ENCODE results near the gene MRPS9. TPM values are rescaled to one million over a fixed set of nuclear protein-coding genes. Genes with fewer than 3 reads are reported as not detected.

MRPS9 gene
- total and polyA plus RNA-seq, 9 of the 15 experiments (the other 6 are each of a cell fraction or from before 2014, with no cell fraction given) = 46.2 to 143 (median 65.6) TPM

GRCh38 chr2:105139556-105140239, 101.8 kb downstream of the MRPS9 start:
- CTCF ChIA-PET (ENCODE audit: low intra/inter-chr PET ratio) = no interaction called here
- no peak for FAIRE-seq

DNA sequence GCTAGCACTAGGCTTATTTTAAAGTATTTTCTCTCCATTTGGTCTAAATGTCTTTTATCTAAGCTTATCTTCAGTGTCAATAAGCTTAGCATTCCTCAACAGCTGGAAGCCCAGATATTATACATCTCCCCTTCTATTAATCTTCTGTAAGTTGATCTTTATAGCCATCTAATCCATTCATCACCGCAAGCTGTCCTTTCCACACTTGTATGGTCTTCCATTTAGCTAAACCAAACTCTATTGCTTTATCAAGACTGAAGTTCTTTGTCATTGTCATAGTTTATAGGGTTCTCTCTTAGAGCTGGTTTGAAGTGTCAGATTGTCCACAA, 102.3 kb downstream of the MRPS9 start:
- BruUV-seq (replicated peaks) = no TSS peak
- intact Hi-C loops (cut with micrococcal nuclease) (no loop called here), in situ Hi-C loops (cut with MboI) (no loop called here)
- peaks cover 0 to 6% of the 10 kb centered on the region in 2 experiments; a peak in 1 of 5 replicates for H3K4me1 ChIP-seq (replicated peaks in 1 of 2; ENCODE audit: control insufficient read depth in 2 of 2, insufficient read depth in 2 of 2, low read length in 2 of 2)
- DNase-seq (ENCODE audit: extremely low read depth in 1 of 4, low spot score in 3 of 4) (no peak), FAIRE-seq (no peak), ATAC-seq (no peak)
- WGBS (ENCODE audit: insufficient coverage, low coverage, missing lambda C conversion rate) = 0% methylated on average over 1 of the region's 1 CpG
- H3K9me3 ChIP-seq (replicated peaks; ENCODE audit: control insufficient read depth, insufficient read depth, low read depth, low read length) = no peaks in the 10 kb centered on the region
- no peak overlapping the region for H3K27ac ChIP-seq (ENCODE audit: extremely low read depth, low read depth, low read length)
- no peaks in the 10 kb centered on the region for H3K36me3 ChIP-seq (ENCODE audit: control insufficient read depth, insufficient read depth, low read length)
- POLR2A ChIA-PET = no interaction called here
- H3K27me3 ChIP-seq (ENCODE audit: control insufficient read depth in 2 of 2, insufficient read depth in 2 of 2, low read length in 2 of 2) = peaks cover 37 to 46% of the 10 kb centered on the region in 2 experiments; a peak in 4 of 5 replicates
- no peaks in the 10 kb centered on the region for H3K79me2 ChIP-seq (ENCODE audit: control insufficient read depth, insufficient read depth, low read length)
- H4K20me1 ChIP-seq (replicated peaks; ENCODE audit: control insufficient read depth, insufficient read depth, low read length) = no peaks in the 10 kb centered on the region
- H3K9ac ChIP-seq (ENCODE audit: insufficient read depth in 1 of 2, low read depth in 2 of 2, low read length in 2 of 2) = no peak overlapping the region
- CTCF ChIA-PET (ENCODE audit: low intra/inter-chr PET ratio) = no interaction called here
- H3K9me1 ChIP-seq (ENCODE audit: control insufficient read depth, insufficient read depth, low read length) = peaks cover 3% of the 10 kb centered on the region
- H3K4me2 ChIP-seq (ENCODE audit: insufficient read depth, low read length) = no peak overlapping the region
- H2AFZ ChIP-seq (ENCODE audit: low read depth, low read length) = no peak overlapping the region
- no peak for TF ChIP-seq GABPA (tag; conservative IDR thresholded peaks at IDR 0.05; ENCODE audit: low read depth)
- TF ChIP-seq YBX1 (IDR thresholded peaks at IDR 0.05) = no peak
- no peak for TF ChIP-seq ZNF77 (CRISPR knock-in tag; IDR thresholded peaks at IDR 0.05)
- TF ChIP-seq NELFE (IDR thresholded peaks at IDR 0.05; ENCODE audit: insufficient read depth, insufficient read length) = no peak
- TF ChIP-seq ZNF695 (CRISPR knock-in tag; IDR thresholded peaks at IDR 0.05) = no peak
- no peak for TF ChIP-seq NFYB (IDR thresholded peaks at IDR 0.05; ENCODE audit: extremely low read depth, insufficient read length)
- TF ChIP-seq PYGO2 (tag; IDR thresholded peaks at IDR 0.05) = no peak
- no peak for TF ChIP-seq ZKSCAN8 (CRISPR knock-in tag; IDR thresholded peaks at IDR 0.05)
- no peak overlapping the region for H3K4me3 ChIP-seq

More at GRCh38 chr2:105139556-105140239, 101.8 kb downstream of the MRPS9 start:
- DNase-seq (ENCODE audit: extremely low read depth in 1 of 4, low spot score in 3 of 4) = no peak
- Histone ChIP-seq H3K9me3 (replicated peaks; ENCODE audit: control insufficient read depth, insufficient read depth, low read depth, low read length) (no peaks in the 10 kb centered on the region), H2AFZ (ENCODE audit: low read depth, low read length) (no peak overlapping the region), H3K27me3 (ENCODE audit: control insufficient read depth in 2 of 2, insufficient read depth in 2 of 2, low read length in 2 of 2) (peaks cover 33 to 45% of the 10 kb centered on the region in 2 experiments; a peak in 4 of 5 replicates), H3K9me1 (ENCODE audit: control insufficient read depth, insufficient read depth, low read length) (peaks cover 3% of the 10 kb centered on the region), H3K4me2 (ENCODE audit: insufficient read depth, low read length) (no peak overlapping the region), H3K4me3 (no peak overlapping the region), H3K4me1 (replicated peaks in 1 of 2; ENCODE audit: control insufficient read depth in 2 of 2, insufficient read depth in 2 of 2, low read length in 2 of 2) (peaks cover 0 to 6% of the 10 kb centered on the region in 2 experiments; a peak in 1 of 5 replicates), H3K9ac (ENCODE audit: insufficient read depth in 1 of 2, low read depth in 2 of 2, low read length in 2 of 2) (no peak overlapping the region), H3K27ac (ENCODE audit: extremely low read depth, low read depth, low read length) (no peak overlapping the region), H4K20me1 (replicated peaks; ENCODE audit: control insufficient read depth, insufficient read depth, low read length) (no peaks in the 10 kb centered on the region), H3K36me3 (ENCODE audit: control insufficient read depth, insufficient read depth, low read length) (no peaks in the 10 kb centered on the region), H3K79me2 (ENCODE audit: control insufficient read depth, insufficient read depth, low read length) (no peaks in the 10 kb centered on the region)
- ATAC-seq = no peak
- 1% methylated on average over 6 of the region's 6 CpGs for WGBS (ENCODE audit: insufficient coverage, low coverage, missing lambda C conversion rate)
- intact Hi-C loops (cut with micrococcal nuclease) = no loop called here
- TF ChIP-seq, protein P1, sequence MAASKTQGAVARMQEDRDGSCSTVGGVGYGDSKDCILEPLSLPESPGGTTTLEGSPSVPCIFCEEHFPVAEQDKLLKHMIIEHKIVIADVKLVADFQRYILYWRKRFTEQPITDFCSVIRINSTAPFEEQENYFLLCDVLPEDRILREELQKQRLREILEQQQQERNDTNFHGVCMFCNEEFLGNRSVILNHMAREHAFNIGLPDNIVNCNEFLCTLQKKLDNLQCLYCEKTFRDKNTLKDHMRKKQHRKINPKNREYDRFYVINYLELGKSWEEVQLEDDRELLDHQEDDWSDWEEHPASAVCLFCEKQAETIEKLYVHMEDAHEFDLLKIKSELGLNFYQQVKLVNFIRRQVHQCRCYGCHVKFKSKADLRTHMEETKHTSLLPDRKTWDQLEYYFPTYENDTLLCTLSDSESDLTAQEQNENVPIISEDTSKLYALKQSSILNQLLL (CRISPR knock-in tag; IDR thresholded peaks at IDR 0.05; ENCODE audit: borderline replicate concordance) = no peak
- no peak for TF ChIP-seq TBL1XR1 (IDR thresholded peaks at IDR 0.05; ENCODE audit: low read length in 2 of 2)
- TF ChIP-seq IFI16 (CRISPR knock-in tag; IDR thresholded peaks at IDR 0.05) = no peak
- TF ChIP-seq ZNF77 (CRISPR knock-in tag; IDR thresholded peaks at IDR 0.05) = no peak
- no peak for TF ChIP-seq ZNF143 (CRISPR knock-in tag; IDR thresholded peaks at IDR 0.05)
- no peak for TF ChIP-seq MCM5 (IDR thresholded peaks at IDR 0.05; ENCODE audit: low read depth)
- POLR2A ChIA-PET = no interaction called here
- in situ Hi-C loops (cut with MboI) = no loop called here
- BruUV-seq (replicated peaks) = no TSS peak

Data from K562 (cell line).